ENCODE results near the gene DCST2. TPM values are rescaled to one million over a fixed set of nuclear protein-coding genes. Genes with fewer than 3 reads are reported as not detected.

DCST2 gene
- total RNA-seq, 1 donor from 2014 or later: 0.16 TPM

DNA sequence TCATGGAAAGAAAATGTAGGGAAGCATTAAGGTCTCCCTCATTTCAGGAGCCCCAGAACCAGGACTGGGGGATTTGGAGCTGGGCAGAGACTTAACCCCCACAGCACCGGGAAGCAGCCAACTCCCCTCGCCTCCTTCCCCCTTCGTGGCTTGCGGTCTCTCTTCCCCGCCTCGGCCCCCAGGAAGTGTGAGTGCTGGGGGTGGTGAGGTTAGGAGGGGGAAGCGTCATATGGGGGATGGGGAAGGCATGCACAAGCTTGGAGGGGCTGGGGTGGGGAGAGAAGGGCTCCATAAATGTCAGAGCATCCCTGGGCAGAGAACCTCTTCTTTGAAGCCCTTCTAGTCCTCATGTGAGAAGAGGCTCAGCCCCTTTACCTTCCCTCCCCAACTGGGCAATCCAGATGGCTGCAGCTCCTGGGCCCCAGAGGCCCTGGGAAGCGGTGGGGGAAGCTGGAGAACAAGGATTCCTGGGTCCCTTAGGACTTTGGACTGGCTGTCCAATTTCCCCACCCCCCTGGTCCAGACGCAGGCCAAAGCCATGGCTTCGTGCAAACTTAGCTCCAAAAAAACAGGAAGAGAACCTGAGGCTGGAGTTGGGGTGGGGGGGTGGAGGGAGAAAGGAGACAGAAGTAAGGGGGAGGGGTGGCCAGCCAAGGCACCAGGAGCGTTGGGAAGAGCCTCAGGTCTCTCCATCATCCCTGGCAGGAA, 23.2 kb downstream of the DCST2 start:
- Mint-ChIP-seq H3K9me3 (no peaks in the 10 kb centered on the region), H3K4me3 (peak overlapping the region; percentile 97), H3K36me3 (ENCODE audit: low read depth) (peaks cover 58% of the 10 kb centered on the region), H3K27me3 (no peaks in the 10 kb centered on the region), H3K4me1 (peaks cover 58% of the 10 kb centered on the region), H3K27ac (peak overlapping the region; percentile 96)
- peak; percentile 84 for DNase-seq
- intact Hi-C loops (cut with micrococcal nuclease): no loop called here

DNA sequence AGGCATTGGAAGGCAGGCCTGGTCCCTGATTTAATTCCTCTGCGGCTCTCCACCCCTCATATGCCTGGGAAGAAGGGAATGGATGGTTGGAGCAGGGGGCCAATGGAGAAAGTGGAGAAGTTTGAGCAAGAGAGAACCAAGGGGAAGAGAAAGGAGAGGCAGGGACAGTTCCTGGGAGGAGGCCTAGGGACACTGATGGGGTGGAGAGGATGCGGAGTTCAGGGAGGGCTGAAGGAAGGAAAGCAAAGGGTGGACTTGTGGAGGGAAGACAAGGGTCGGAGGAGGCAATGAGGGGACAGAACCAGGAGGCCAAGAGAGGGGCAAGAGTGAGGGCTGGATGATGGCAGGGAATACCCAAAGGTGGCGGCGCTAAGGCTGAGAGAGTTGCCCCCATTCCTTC, 23.8 kb downstream of the DCST2 start:
- no peak for DNase-seq
- Mint-ChIP-seq H3K27me3 (no peaks in the 10 kb centered on the region), H3K9me3 (no peaks in the 10 kb centered on the region), H3K27ac (peak overlapping the region; percentile 96), H3K4me3 (peak overlapping the region; percentile 97), H3K4me1 (peaks cover 62% of the 10 kb centered on the region), H3K36me3 (ENCODE audit: low read depth) (peaks cover 58% of the 10 kb centered on the region)
- intact Hi-C loops (cut with micrococcal nuclease): loop anchor here (1.0 to 5.0 kb wide), 2 partner anchors 8 to 262 kb away; no protein-coding TSS in a partner anchor

- intact Hi-C loops (cut with micrococcal nuclease): loop anchor here (1.0 to 5.0 kb wide), 2 partner anchors 8 to 262 kb away; no protein-coding TSS in a partner anchor
- peak; percentile 76 for DNase-seq
- H3K36me3 Mint-ChIP-seq (ENCODE audit: low read depth): peaks cover 58% of the 10 kb centered on the region
- no peaks in the 10 kb centered on the region for H3K9me3 Mint-ChIP-seq
- H3K4me1 Mint-ChIP-seq: peaks cover 66% of the 10 kb centered on the region
- no peaks in the 10 kb centered on the region for H3K27me3 Mint-ChIP-seq
- peak overlapping the region; percentile 97 for H3K4me3 Mint-ChIP-seq
- H3K27ac Mint-ChIP-seq: peak overlapping the region; percentile 96
Measured at GRCh38 chr1:155009221-155009711, 24.3 kb downstream of the DCST2 start.

- Mint-ChIP-seq H3K4me3 (peak overlapping the region; percentile 97), H3K27me3 (no peaks in the 10 kb centered on the region), H3K36me3 (ENCODE audit: low read depth) (peaks cover 54% of the 10 kb centered on the region), H3K4me1 (peaks cover 63% of the 10 kb centered on the region), H3K9me3 (no peaks in the 10 kb centered on the region), H3K27ac (peak overlapping the region; percentile 96)
- peak; percentile 92 for DNase-seq
- intact Hi-C loops (cut with micrococcal nuclease): loop anchor here (1.0 to 5.0 kb wide), 2 partner anchors 8 to 261 kb away; no protein-coding TSS in a partner anchor
Measured at GRCh38 chr1:155008015-155008941, 25.3 kb downstream of the DCST2 start.

- peak overlapping the region; percentile 99 for H3K4me3 Mint-ChIP-seq
- no peaks in the 10 kb centered on the region for H3K27me3 Mint-ChIP-seq
- no peaks in the 10 kb centered on the region for H3K9me3 Mint-ChIP-seq
- H3K27ac Mint-ChIP-seq: peak overlapping the region; percentile 96
- intact Hi-C loops (cut with micrococcal nuclease): loop anchor here (5.0 kb wide), 1 partner anchor 260 kb away; no protein-coding TSS in a partner anchor
- peaks cover 44% of the 10 kb centered on the region for H3K36me3 Mint-ChIP-seq (ENCODE audit: low read depth)
- peaks cover 53% of the 10 kb centered on the region for H3K4me1 Mint-ChIP-seq
- DNase-seq: peak; percentile 70
Measured at GRCh38 chr1:155007251-155007828, 26.2 kb downstream of the DCST2 start.

GRCh38 chr1:155006601-155007101, 26.9 kb downstream of the DCST2 start:
- H3K27ac Mint-ChIP-seq: peak overlapping the region; percentile 96
- DNase-seq: peak; percentile 85
- no peaks in the 10 kb centered on the region for H3K27me3 Mint-ChIP-seq
- H3K4me3 Mint-ChIP-seq: peak overlapping the region; percentile 99
- peaks cover 43% of the 10 kb centered on the region for H3K36me3 Mint-ChIP-seq (ENCODE audit: low read depth)
- no peaks in the 10 kb centered on the region for H3K9me3 Mint-ChIP-seq
- H3K4me1 Mint-ChIP-seq: peaks cover 53% of the 10 kb centered on the region
- intact Hi-C loops (cut with micrococcal nuclease): loop anchor here (5.0 kb wide), 1 partner anchor 259 kb away; no protein-coding TSS in a partner anchor

- H3K4me3 Mint-ChIP-seq: peak overlapping the region; percentile 99
- H3K9me3 Mint-ChIP-seq: no peaks in the 10 kb centered on the region
- intact Hi-C loops (cut with micrococcal nuclease): loop anchor here (5.0 kb wide), 1 partner anchor 258 kb away; no protein-coding TSS in a partner anchor
- peaks cover 36% of the 10 kb centered on the region for H3K36me3 Mint-ChIP-seq (ENCODE audit: low read depth)
- H3K27ac Mint-ChIP-seq: peak overlapping the region; percentile 96
- H3K27me3 Mint-ChIP-seq: no peaks in the 10 kb centered on the region
- DNase-seq: peak; percentile 66
- peaks cover 49% of the 10 kb centered on the region for H3K4me1 Mint-ChIP-seq
Measured at GRCh38 chr1:155005076-155006011, 28.2 kb downstream of the DCST2 start.

DNA sequence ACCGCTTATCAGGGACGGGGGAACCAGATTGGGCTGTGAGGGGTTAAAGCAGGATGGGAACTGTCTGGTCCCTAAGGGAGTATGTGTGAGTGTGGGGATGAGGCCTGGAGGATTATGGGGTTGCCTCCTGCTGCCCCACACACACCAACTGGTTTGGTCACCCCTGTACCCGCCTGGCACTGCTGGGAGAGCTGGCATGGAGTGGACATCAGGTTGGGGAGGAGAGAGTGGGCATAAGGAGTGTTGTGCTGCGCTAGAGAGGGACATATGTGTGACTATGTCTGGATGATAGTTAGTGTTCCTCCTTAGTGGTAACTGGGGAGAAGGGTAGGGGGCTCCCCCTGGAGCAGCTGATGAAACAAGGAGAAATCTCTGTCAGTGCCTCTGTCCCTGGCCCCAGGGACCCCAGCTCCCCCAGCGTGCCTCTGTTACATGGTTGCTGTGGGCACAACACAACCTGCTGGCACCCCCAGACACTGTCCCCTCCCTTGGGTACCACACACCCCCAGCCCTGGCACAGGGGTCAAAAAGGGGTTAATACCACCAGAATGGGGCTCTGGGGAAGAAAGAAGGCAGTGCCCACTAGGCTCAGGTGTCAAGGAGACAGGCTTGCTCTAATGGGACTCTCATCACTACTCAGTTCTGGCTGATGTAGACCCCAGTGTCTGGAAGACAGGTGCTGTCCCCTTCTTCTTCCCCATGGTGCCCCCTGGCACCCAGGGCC, 29.1 kb downstream of the DCST2 start:
- H3K27ac Mint-ChIP-seq: peak overlapping the region; percentile 94
- H3K36me3 Mint-ChIP-seq (ENCODE audit: low read depth): peaks cover 29% of the 10 kb centered on the region
- no peaks in the 10 kb centered on the region for H3K9me3 Mint-ChIP-seq
- H3K4me1 Mint-ChIP-seq: peaks cover 50% of the 10 kb centered on the region
- H3K4me3 Mint-ChIP-seq: peak overlapping the region; percentile 99
- intact Hi-C loops (cut with micrococcal nuclease): loop anchor here (5.0 kb wide), 4 partner anchors 58 to 257 kb away; partner anchors contain the start of genes EFNA4 and SLC50A1
- no peaks in the 10 kb centered on the region for H3K27me3 Mint-ChIP-seq
- no peak for DNase-seq

DNA sequence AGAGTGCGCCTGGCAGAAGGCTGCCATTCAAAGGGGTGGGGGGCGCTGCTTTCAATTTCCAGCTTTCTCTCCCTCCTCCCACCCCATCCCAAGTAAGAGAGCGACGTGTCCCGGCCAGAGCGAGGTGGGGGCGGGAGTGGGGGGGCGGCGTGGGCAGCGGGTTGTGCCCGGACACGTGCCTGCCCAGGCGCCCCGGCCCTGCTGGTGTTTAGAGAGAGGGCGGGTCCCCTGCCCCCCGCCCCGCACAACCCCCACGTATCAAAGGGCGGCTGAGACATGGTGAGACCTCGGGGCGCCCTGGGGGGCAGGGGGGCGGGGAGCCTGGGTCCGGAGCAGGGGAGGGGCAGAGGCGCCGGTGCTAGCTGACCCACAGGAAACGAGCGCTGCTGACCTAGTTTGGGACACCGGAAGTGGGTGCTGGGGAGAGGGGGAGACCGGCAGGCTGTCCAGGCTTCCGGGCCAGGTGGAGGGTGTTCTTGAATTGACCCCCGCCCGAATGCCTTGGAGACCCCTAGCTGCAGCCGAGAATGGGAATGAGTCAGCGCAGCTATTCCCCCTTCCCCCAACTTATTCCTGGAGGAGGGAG, 29.7 kb downstream of the DCST2 start:
- Mint-ChIP-seq H3K9me3 (no peaks in the 10 kb centered on the region), H3K4me3 (peak overlapping the region; percentile 99), H3K27me3 (no peaks in the 10 kb centered on the region), H3K27ac (peak overlapping the region; percentile 96), H3K36me3 (ENCODE audit: low read depth) (peaks cover 23% of the 10 kb centered on the region), H3K4me1 (peaks cover 54% of the 10 kb centered on the region)
- peak; percentile 77 for DNase-seq
- intact Hi-C loops (cut with micrococcal nuclease): loop anchor here (2.0 to 5.0 kb wide), 4 partner anchors 58 to 188 kb away; partner anchors contain the start of genes EFNA4 and SLC50A1

- H3K9me3 Mint-ChIP-seq: no peaks in the 10 kb centered on the region
- peaks cover 20% of the 10 kb centered on the region for H3K36me3 Mint-ChIP-seq (ENCODE audit: low read depth)
- H3K4me3 Mint-ChIP-seq: peak overlapping the region; percentile 99
- peaks cover 54% of the 10 kb centered on the region for H3K4me1 Mint-ChIP-seq
- peak overlapping the region; percentile 96 for H3K27ac Mint-ChIP-seq
- DNase-seq: peak; percentile 75
- intact Hi-C loops (cut with micrococcal nuclease): loop anchor here (2.0 to 5.0 kb wide), 4 partner anchors 59 to 189 kb away; partner anchors contain the start of genes EFNA4 and SLC50A1
- no peaks in the 10 kb centered on the region for H3K27me3 Mint-ChIP-seq
Measured at GRCh38 chr1:155003227-155003765, 30.3 kb downstream of the DCST2 start.

Data from activated CD4-positive, alpha-beta T cell treated with anti-CD3 and anti-CD28 coated beads, Interleukin-2, amount 10 ng/mL, durations not matched to agents 24 days and 14 days (primary cell).